K562 (cell line): ENCODE measurements around the gene KIAA0513. TPM values are rescaled to one million over a fixed set of nuclear protein-coding genes. Genes with fewer than 3 reads are reported as not detected.
A peak's percentile ranks its signal among the peaks of the same experiment; 100 is the strongest.

Source experiments
- CHD1 ChIP-seq: fragments of 200-600 bp; sonication (generic); IDR thresholded peaks from one replicate; pipeline ENCODE4 v1.6.1; 2012; ENCODE audit warnings: mild to moderate bottlenecking, moderate library complexity, low read length, inconsistent platforms
- CREB5 ChIP-seq: fragments of 250-450 bp; sonication (Bioruptor Pico); IDR thresholded peaks from 2 replicates; pipeline ENCODE4 v1.5.0; 2020; ENCODE audit warnings: mild to moderate bottlenecking
- FOXK2 ChIP-seq, 2 experiments: fragments of 450-650 bp; IDR thresholded peaks in 1 of 2; conservative IDR thresholded peaks in 1 of 2; 2 replicates each; pipeline ENCODE4 v1.6.1; 2016; ENCODE audit warnings: low read depth in 2 of 2, mild to moderate bottlenecking in 1 of 2
- HLTF ChIP-seq: fragments of 450-650 bp; IDR thresholded peaks from 2 replicates; pipeline ENCODE4 v1.6.1; 2016
- HMBOX1 ChIP-seq: sonication (generic); IDR thresholded peaks from 2 replicates; pipeline ENCODE4 v1.6.1; 2016
- MAFF ChIP-seq: IDR thresholded peaks from 2 replicates; pipeline ENCODE4 v1.6.1; 2012; ENCODE audit warnings: low read length, improper control_type of control experiment
- MCM2 ChIP-seq: fragments of 450-650 bp; IDR thresholded peaks from 2 replicates; pipeline ENCODE4 v1.6.1; 2017; ENCODE audit warnings: low read depth, mild to moderate bottlenecking
- NCOA6 ChIP-seq: fragments of 450-650 bp; IDR thresholded peaks from 2 replicates; pipeline ENCODE4 v1.6.1; 2017; ENCODE audit warnings: mild to moderate bottlenecking
- NEUROD1 ChIP-seq: fragments of 150-350 bp; IDR thresholded peaks from 2 replicates; pipeline ENCODE4 v1.6.1; 2014; ENCODE audit warnings: borderline replicate concordance, low read length, low read depth; ENCODE audit not compliant: partially characterized antibody
- PRDM10 ChIP-seq: fragments of 450-650 bp; IDR thresholded peaks from 2 replicates; pipeline ENCODE4 v1.6.1; 2018; ENCODE audit not compliant: partially characterized antibody
- SIRT6 ChIP-seq: IDR thresholded peaks from one replicate; pipeline ENCODE4 v1.6.1; 2012; ENCODE audit warnings: low read depth, mild to moderate bottlenecking, control low read depth, inconsistent platforms, low read length, moderate library complexity
- SRSF7 ChIP-seq: fragments of 200-400 bp; formaldehyde crosslinking; optimal IDR thresholded peaks from 2 replicates; pipeline ENCODE3; 2017; ENCODE audit warnings: mild to moderate bottlenecking, low read depth, low read length
- TFE3 ChIP-seq: fragments of 450-650 bp; formaldehyde crosslinking; IDR thresholded peaks from 2 replicates; pipeline ENCODE4 v1.4.0; 2020; ENCODE audit warnings: mild to moderate bottlenecking, mixed read lengths
- ZBED1 ChIP-seq: IDR thresholded peaks from 2 replicates; pipeline ENCODE4 v1.6.1; 2014
- ZBTB7A ChIP-seq: IDR thresholded peaks from 2 replicates; pipeline ENCODE4 v1.6.1; 2011; ENCODE audit warnings: low read depth, mild to moderate bottlenecking, low read length, moderate library complexity, borderline replicate concordance; ENCODE audit not compliant: control insufficient read depth
- ZNF184 ChIP-seq: sonication (generic); formaldehyde crosslinking; IDR thresholded peaks from 2 replicates; pipeline ENCODE4 v1.5.0; 2020; ENCODE audit warnings: missing genetic modification reagents
- ZNF232 ChIP-seq: sonication (generic); formaldehyde crosslinking; IDR thresholded peaks from 2 replicates; pipeline ENCODE4 v1.8.0; 2022; ENCODE audit warnings: mild to moderate bottlenecking, missing genetic modification reagents
- ZNF644 ChIP-seq: fragments of 200-800 bp; sonication (Bioruptor generic); IDR thresholded peaks from 2 replicates; pipeline ENCODE4 v1.6.1; 2016; ENCODE audit warnings: low read depth, missing genetic modification characterization, missing compliant biosample characterization
- ZNF655 ChIP-seq: fragments of 250-450 bp; sonication (Bioruptor Pico); IDR thresholded peaks from 2 replicates; pipeline ENCODE4 v1.5.0; 2021
- polyA plus RNA-seq, 8 experiments: library from polyadenylated mRNA; depleted of rRNA in 4 of 8; stranded (reverse) in 5 of 8; unstranded in 3 of 8; fragments of >200 nt; fragmentation: Nextera tagmentation in 2 of 8; fragmentation: Illumina TruSeq in 1 of 8; extraction: Ambion mirVana in 2 of 8; extraction: Trizol in 1 of 8; gene quantifications; 2 replicates each; pipeline versions ENCODE4 v1.2.1 to v1.2.3, GENCODE V29; 2011 to 2014; ENCODE audit warnings: inconsistent platforms in 1 of 8, missing spikeins in 1 of 8
- total RNA-seq, 7 experiments: library from RNA; depleted of rRNA in 6 of 7; stranded (reverse); fragments of >200 nt in 6 of 7; fragmentation: Illumina TruSeq in 2 of 7; extraction: Trizol in 2 of 7; gene quantifications; 2 replicates each; pipeline versions ENCODE4 v1.2.1 to v1.2.3, GENCODE V29; 2011 to 2021; ENCODE audit warnings: low replicate concordance in 1 of 7

KIAA0513 gene
- total and polyA plus RNA-seq, 9 of the 15 experiments (the other 6 are each of a cell fraction or from before 2014, with no cell fraction given): 0.18 to 13.7 (median 10.2) TPM

GRCh38 chr16:85114909-85115567 lies 87.4 kb downstream of the KIAA0513 start (continued):
- peak; percentile 95 for TF ChIP-seq PRDM10
- peak; percentile 92 for TF ChIP-seq HLTF
- TF ChIP-seq MCM2: no peak
- TF ChIP-seq ZBTB7A: peak; percentile 86; the same call in 1 of the 2 replicates
- no peak for TF ChIP-seq ZNF644 (tag)
- TF ChIP-seq FOXK2 (conservative IDR thresholded peaks at IDR 0.05 in 1 of 2, IDR thresholded peaks at IDR 0.05 in 1 of 2; ENCODE audit: low read depth in 2 of 2): peak; percentile 14 to 55; a peak in 2 of 4 replicates
- TF ChIP-seq ZBED1: no peak
- TF ChIP-seq CHD1: no peak
- no peak for TF ChIP-seq ZNF184
- TF ChIP-seq ZNF232 (CRISPR knock-in tag): no peak
- no peak for TF ChIP-seq ZNF655 (CRISPR knock-in tag)
- TF ChIP-seq HMBOX1: no peak
- TF ChIP-seq SRSF7: no peak
- TF ChIP-seq NCOA6: no peak
- no peak for TF ChIP-seq TFE3 (CRISPR knock-in tag)
- no peak for TF ChIP-seq SIRT6
- no peak for TF ChIP-seq MAFF
- TF ChIP-seq NEUROD1: no peak
- no peak for TF ChIP-seq CREB5 (CRISPR knock-in tag)
